ENCODE results near the gene CTNNBIP1.

DNA sequence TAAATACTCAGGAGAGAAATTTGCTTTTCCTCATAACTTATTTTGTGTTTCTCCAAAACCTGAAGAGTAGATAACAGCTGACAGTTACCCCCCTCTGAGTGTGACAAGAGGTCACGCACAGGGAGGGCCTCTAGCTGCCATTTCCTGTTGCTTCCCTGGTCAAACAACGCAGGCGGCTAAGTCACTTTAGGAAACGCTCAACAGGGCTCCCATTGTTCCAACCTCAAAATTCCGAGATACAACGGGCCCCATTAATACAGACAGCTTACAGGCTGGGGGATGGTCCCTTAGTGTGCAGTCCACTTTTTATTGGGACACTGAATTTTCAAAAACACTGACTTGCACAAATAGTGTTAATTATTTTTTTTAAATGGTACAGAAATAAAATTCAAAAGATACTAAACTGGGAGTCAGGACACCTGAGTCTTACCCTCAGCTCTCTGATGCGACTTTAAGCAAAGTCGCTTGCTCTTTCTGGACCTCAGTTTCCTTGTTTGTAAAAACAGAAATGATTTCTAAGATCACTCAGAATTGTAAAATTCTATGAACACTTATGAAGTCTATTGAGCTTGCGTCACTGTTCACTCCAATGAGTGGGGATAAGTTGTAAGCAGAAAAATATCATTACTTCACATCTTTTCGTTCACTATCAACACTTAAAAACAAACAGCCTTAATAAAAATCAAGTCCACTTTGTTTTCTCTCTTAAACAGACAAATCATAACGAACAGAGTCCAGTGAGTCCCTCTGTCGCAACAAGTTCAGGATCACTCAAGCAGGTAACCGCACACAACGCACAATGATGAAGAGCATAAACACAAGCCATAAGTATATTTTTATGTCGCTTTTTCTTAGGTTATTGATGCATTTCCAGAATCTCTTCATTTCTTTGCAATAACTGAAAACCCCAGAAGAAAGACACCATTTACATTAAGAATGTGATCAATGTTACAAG, 19.6 kb upstream of the CTNNBIP1 start:
- TF ChIP-seq RAD21 (IDR thresholded peaks at IDR 0.05) (no peak), SP1 (IDR thresholded peaks at IDR 0.05) (no peak)
- TF ChIP-seq, protein P1, sequence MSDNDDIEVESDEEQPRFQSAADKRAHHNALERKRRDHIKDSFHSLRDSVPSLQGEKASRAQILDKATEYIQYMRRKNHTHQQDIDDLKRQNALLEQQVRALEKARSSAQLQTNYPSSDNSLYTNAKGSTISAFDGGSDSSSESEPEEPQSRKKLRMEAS (IDR thresholded peaks at IDR 0.05): no peak
- TF ChIP-seq, protein P2, sequence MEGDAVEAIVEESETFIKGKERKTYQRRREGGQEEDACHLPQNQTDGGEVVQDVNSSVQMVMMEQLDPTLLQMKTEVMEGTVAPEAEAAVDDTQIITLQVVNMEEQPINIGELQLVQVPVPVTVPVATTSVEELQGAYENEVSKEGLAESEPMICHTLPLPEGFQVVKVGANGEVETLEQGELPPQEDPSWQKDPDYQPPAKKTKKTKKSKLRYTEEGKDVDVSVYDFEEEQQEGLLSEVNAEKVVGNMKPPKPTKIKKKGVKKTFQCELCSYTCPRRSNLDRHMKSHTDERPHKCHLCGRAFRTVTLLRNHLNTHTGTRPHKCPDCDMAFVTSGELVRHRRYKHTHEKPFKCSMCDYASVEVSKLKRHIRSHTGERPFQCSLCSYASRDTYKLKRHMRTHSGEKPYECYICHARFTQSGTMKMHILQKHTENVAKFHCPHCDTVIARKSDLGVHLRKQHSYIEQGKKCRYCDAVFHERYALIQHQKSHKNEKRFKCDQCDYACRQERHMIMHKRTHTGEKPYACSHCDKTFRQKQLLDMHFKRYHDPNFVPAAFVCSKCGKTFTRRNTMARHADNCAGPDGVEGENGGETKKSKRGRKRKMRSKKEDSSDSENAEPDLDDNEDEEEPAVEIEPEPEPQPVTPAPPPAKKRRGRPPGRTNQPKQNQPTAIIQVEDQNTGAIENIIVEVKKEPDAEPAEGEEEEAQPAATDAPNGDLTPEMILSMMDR (IDR thresholded peaks at IDR 0.05; ENCODE audit: low read depth, low read length, missing input control): no peak

Data from liver (tissue), 3 donors.